Body of pancreas (tissue), 4 donors: ENCODE results near the gene RTL10. TPM values are rescaled to one million over a fixed set of nuclear protein-coding genes. Genes with fewer than 3 reads are reported as not detected.

Experiments used
- ATAC-seq: fragments of 150-250 bp; one replicate; pipeline ENCODE4 v1.9.1; 2016
- DNase-seq, 4 donors: peaks; one replicate each; pipeline ENCODE4 v3.0.0-alpha.2; 2019
- H3K27ac ChIP-seq, 4 donors: fragments of 200-600 bp; sonication (generic); 1 replicate in 3 of 4; 2 replicates in 1 of 4; pipeline versions ENCODE4 v1.5.1 to v1.6.1; 2016 to 2019; ENCODE audit warnings: mild to moderate bottlenecking in 1 of 4, mixed read lengths in 1 of 4, moderate library complexity in 1 of 4
- H3K27me3 ChIP-seq, 2 donors: fragments of 200-600 bp; sonication (generic); one replicate each; pipeline ENCODE4 v1.6.0; 2016; ENCODE audit warnings: mild to moderate bottlenecking in 1 of 2
- H3K36me3 ChIP-seq, 2 donors: fragments of 200-600 bp; sonication (generic); replicated peaks in 1 of 2; 2 replicates each; pipeline ENCODE4 v1.5.1; 2016; ENCODE audit warnings: low read depth in 2 of 2; ENCODE audit not compliant: insufficient read depth in 1 of 2
- H3K4me1 ChIP-seq: fragments of 200-600 bp; sonication (generic); one replicate; pipeline ENCODE4 v1.6.0; 2016
- H3K4me3 ChIP-seq, 2 donors: fragments of 200-600 bp; sonication (generic); 1 replicate in 1 of 2; 2 replicates in 1 of 2; pipeline ENCODE4 v1.5.1; 2016 to 2019
- H3K9me3 ChIP-seq, 3 donors: fragments of 200-600 bp; sonication (generic); 1 replicate in 2 of 3; 2 replicates in 1 of 3; pipeline ENCODE4 v1.5.1; 2016
- POLR2A ChIP-seq, 3 donors: fragments of 450-650 bp; IDR thresholded peaks; one replicate each; pipeline ENCODE4 v1.6.1; 2016; ENCODE audit warnings: antibody characterized with exemption in 3 of 3, mild to moderate bottlenecking in 2 of 3
- WGBS, 2 donors: methylation state at CpG; one replicate each; pipeline ENCODE4 v1.1.5; 2017; 5-methylcytosine and 5-hydroxymethylcytosine counted together
- intact Hi-C: fragments of 100-400 bp; cut with DNase I; formaldehyde crosslinking; loops from one replicate; pipeline ENCODE4 v1.15.1; 2023
- total RNA-seq, 2 donors: library from RNA; depleted of rRNA; stranded (reverse); fragments of >200 nt; gene quantifications; one replicate each; pipeline ENCODE4 v1.1.0, GENCODE V29; 2016
- TF ChIP-seq, protein P1 (sequence below), 7 experiments: fragments of 450-650 bp in 4 of 7; fragments of 200-600 bp in 3 of 7; sonication (generic) in 3 of 7; IDR thresholded peaks; one replicate each; pipeline ENCODE4 v1.5.1; 2016 to 2019; ENCODE audit warnings: antibody characterized with exemption in 7 of 7

RTL10 gene
- total RNA-seq, 2 donors from 2014 or later = 10.2 to 14.8 TPM

DNA sequence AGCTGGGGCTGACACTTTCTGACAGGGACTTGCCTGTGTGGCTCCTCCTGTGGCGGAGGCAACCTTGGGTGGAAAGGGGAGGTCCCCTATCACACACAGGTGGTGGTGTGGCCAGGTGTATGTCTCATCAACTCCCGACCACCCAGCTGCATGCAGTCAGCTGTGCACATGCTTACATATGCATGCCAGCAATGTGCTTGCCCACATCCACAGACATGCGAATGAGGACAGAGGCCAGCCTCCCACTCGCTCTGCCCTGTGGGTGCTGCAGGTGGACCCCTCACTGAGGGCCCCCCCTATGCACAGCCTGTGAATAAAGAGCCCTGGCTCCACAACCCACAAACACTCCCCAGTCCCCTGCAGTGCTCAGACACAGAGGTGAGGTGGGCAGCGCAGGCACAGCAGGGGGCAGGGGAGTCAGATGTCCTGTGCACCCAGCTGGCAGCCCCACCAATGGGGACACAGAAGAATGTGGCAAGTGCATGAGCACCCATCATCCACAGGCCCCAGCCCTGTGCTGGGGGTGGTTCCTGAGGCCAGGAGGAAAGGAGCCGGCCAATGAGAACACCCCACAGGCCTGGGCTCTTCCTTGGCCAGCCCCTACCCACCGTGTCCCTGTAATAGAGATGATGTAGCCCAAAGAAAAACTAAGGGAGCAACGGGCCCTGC, 9.5 kb downstream of the RTL10 start:
- Histone ChIP-seq H3K27ac (peak overlapping the region in 2 of 4 donors; percentile 20 to 25), H3K4me3 (no peak overlapping the region), H3K27me3 (no peaks in the 10 kb centered on the region), H3K4me1 (peaks cover 31% of the 10 kb centered on the region), H3K9me3 (no peaks in the 10 kb centered on the region), H3K36me3 (no peaks in the 10 kb centered on the region)
- ATAC-seq = no peak
- TF ChIP-seq, protein P1, sequence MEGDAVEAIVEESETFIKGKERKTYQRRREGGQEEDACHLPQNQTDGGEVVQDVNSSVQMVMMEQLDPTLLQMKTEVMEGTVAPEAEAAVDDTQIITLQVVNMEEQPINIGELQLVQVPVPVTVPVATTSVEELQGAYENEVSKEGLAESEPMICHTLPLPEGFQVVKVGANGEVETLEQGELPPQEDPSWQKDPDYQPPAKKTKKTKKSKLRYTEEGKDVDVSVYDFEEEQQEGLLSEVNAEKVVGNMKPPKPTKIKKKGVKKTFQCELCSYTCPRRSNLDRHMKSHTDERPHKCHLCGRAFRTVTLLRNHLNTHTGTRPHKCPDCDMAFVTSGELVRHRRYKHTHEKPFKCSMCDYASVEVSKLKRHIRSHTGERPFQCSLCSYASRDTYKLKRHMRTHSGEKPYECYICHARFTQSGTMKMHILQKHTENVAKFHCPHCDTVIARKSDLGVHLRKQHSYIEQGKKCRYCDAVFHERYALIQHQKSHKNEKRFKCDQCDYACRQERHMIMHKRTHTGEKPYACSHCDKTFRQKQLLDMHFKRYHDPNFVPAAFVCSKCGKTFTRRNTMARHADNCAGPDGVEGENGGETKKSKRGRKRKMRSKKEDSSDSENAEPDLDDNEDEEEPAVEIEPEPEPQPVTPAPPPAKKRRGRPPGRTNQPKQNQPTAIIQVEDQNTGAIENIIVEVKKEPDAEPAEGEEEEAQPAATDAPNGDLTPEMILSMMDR (IDR thresholded peaks at IDR 0.05) = no peak
- no peak for TF ChIP-seq POLR2A (IDR thresholded peaks at IDR 0.05)
- no peak for DNase-seq
- WGBS, 2 donors = 80 to 87% methylated on average over 1 to 7 of the region's 8 CpGs
- intact Hi-C loops = no loop called here

DNA sequence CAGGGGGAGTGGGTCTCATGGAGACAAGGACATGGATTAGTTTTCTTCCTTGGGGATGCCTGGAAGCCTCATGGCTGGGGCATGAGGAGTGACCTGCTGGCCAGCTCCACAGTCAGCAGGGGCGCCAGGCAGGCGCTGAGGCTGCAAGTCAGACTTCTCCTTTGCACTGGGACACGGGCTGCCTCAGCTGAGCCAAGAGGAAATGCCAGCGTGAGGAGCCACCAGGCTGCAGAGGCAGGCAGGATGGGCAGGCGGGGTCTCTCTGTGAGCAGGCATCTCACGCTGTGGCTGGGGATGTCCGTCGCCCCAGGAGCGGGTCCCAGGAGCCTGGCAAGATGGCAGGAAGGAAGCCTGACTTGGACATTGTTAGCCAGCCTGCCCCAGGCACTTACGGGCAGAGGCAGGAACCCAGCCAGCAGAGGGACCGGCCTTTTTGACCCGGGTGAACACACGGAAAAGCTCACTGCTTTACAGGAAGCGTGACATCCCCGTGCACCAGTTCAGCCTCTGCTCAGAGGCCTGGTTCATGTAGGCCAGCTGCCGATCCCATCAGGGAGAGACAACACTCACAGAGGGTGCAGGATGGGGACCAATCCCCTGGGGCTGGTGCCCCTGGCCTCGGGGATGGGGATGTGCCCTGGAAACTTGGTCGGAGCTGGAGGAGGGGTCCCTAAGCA, 10.2 kb downstream of the RTL10 start:
- ATAC-seq (peak; percentile 38), DNase-seq (peak in 3 of 4 donors; percentile 30 to 57 (median 48))
- H3K4me1 ChIP-seq = peaks cover 24% of the 10 kb centered on the region
- H3K9me3 ChIP-seq = no peaks in the 10 kb centered on the region
- no peaks in the 10 kb centered on the region for H3K27me3 ChIP-seq
- no peak overlapping the region for H3K4me3 ChIP-seq
- no peaks in the 10 kb centered on the region for H3K36me3 ChIP-seq
- WGBS, 2 donors = 58 to 64% methylated on average over 3 to 18 of the region's 18 CpGs
- H3K27ac ChIP-seq = peak overlapping the region in 2 of 4 donors; percentile 20 to 51
- TF ChIP-seq, protein P1 (IDR thresholded peaks at IDR 0.05) = no peak
- TF ChIP-seq POLR2A (IDR thresholded peaks at IDR 0.05) = no peak
- intact Hi-C loops = loop anchor here (5.0 kb wide), 1 partner anchor 33 kb away; no protein-coding TSS in a partner anchor

DNA sequence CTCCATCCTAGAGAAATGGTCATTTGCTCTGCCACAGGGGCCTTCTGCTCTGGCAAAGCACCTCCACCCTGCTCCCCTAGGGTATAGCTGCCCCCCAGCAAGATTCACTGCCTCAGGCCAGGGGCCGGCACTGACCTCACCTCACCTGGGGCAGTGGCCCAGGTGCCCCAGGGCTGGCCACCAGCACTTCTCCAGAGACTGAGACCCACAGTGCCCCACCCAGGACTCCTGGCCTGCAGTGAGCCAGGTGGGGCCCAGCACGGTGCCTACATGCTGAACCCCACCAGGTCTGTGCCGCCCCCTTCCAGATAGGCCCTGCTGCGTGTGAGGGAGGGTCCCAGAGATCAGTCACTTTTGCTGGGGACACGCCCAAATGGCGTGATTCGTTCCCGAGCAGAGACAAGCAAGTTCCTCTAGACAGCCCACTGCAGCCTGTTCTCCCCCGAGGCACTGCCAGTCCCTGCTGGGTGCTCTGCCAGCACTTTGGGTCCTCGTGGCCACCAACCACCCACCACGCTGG, 10.8 kb downstream of the RTL10 start:
- Histone ChIP-seq H3K9me3 (no peaks in the 10 kb centered on the region), H3K27ac (peak overlapping the region in 2 of 4 donors; percentile 10 to 51), H3K4me3 (no peak overlapping the region), H3K4me1 (peaks cover 18% of the 10 kb centered on the region), H3K36me3 (no peaks in the 10 kb centered on the region), H3K27me3 (no peaks in the 10 kb centered on the region)
- WGBS, 2 donors = 81 to 100% methylated on average over 1 to 11 of the region's 11 CpGs
- no peak for DNase-seq
- no peak for ATAC-seq
- intact Hi-C loops = loop anchor here (5.0 kb wide), 1 partner anchor 33 kb away; no protein-coding TSS in a partner anchor
- no peak for TF ChIP-seq POLR2A (IDR thresholded peaks at IDR 0.05)
- TF ChIP-seq, protein P1 (IDR thresholded peaks at IDR 0.05) = no peak

DNA sequence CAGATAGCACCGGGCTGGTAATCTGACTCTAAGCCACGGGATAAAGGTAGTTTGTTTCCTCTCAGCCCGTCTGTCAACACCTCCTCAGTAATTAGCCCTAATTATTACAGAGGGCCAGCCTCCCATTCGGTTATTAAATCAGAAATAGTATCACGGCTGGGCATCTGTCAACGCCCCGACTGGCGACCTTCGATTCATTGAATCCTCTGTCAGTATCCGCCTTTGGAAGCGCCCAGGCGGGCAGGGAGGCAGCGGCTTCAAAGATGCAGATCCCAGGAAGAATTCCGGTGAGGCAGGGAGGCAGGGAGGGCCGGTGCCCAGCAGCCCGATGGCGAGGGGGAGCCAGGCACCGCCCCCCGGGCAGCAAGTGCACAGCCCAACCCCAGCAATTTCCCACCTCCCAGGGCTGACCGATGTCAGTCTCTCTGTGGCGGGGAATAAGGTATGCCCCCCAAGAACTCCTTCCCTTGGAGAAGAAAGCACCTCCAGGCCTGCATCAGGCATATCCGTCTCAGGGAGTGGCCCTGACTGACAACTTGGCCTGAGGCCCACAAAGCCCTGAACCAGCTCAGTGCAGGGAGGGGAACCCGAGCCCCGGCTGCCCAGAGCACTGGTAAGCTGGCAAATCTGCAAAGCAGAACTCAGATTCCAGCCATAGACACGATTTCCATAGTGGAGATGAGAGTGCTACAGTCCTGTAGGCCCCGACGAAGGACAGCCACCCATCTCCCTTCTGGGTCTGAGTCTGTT, 11.4 kb downstream of the RTL10 start:
- Histone ChIP-seq H3K27me3 (no peaks in the 10 kb centered on the region), H3K27ac (peak overlapping the region in 2 of 4 donors; percentile 10 to 51), H3K4me3 (no peak overlapping the region), H3K36me3 (no peaks in the 10 kb centered on the region), H3K9me3 (no peaks in the 10 kb centered on the region), H3K4me1 (peaks cover 12% of the 10 kb centered on the region)
- no peak for DNase-seq
- TF ChIP-seq, protein P1 (IDR thresholded peaks at IDR 0.05) = no peak
- no peak for TF ChIP-seq POLR2A (IDR thresholded peaks at IDR 0.05)
- intact Hi-C loops = loop anchor here (5.0 kb wide), 1 partner anchor 34 kb away; no protein-coding TSS in a partner anchor
- 71 to 89% methylated on average over 16 to 27 of the region's 27 CpGs for WGBS, 2 donors
- ATAC-seq = no peak
